H1 (cell line): ENCODE measurements around the gene PNRC2. TPM values are rescaled to one million over a fixed set of nuclear protein-coding genes. Genes with fewer than 3 reads are reported as not detected.

Experiments used
- CHD7 ChIP-seq: fragments of 300-600 bp; sonication (generic); IDR thresholded peaks from 2 replicates; pipeline ENCODE4 v1.7.1; 2012; ENCODE audit warnings: low read length, moderate library complexity, mild to moderate bottlenecking, inconsistent platforms; ENCODE audit not compliant: insufficient replicate concordance
- CREB1 ChIP-seq: IDR thresholded peaks from 2 replicates; pipeline ENCODE4 v1.6.1; 2012; ENCODE audit warnings: inconsistent platforms
- CTBP2 ChIP-seq: IDR thresholded peaks from 2 replicates; pipeline ENCODE4 v1.7.0; 2011; ENCODE audit warnings: borderline replicate concordance, mild to moderate bottlenecking, moderate library complexity, mixed read lengths, low read length; ENCODE audit not compliant: insufficient read depth, insufficient read length
- JUN ChIP-seq: IDR thresholded peaks from 2 replicates; pipeline ENCODE4 v1.6.1; 2011; ENCODE audit warnings: low read depth, mild to moderate bottlenecking, improper control_type of control experiment, low read length
- JUND ChIP-seq: IDR thresholded peaks from 2 replicates; pipeline ENCODE4 v1.6.1; 2011; ENCODE audit warnings: mild to moderate bottlenecking, improper control_type of control experiment, low read length
- PHF8 ChIP-seq: fragments of 200-600 bp; sonication (generic); conservative IDR thresholded peaks from 2 replicates; pipeline ENCODE4 v1.7.1; 2012; ENCODE audit warnings: low read depth, mild to moderate bottlenecking, inconsistent platforms, low read length, moderate library complexity
- RFX5 ChIP-seq: IDR thresholded peaks from 2 replicates; pipeline ENCODE4 v1.6.1; 2011; ENCODE audit warnings: low read depth, low read length, improper control_type of control experiment, borderline replicate concordance
- SUZ12 ChIP-seq: fragments of 200-600 bp; sonication (generic); IDR thresholded peaks from 2 replicates; pipeline ENCODE4 v1.6.1; 2012; ENCODE audit warnings: mild to moderate bottlenecking, inconsistent platforms, low read length, moderate library complexity, mixed read lengths
- TBP ChIP-seq: IDR thresholded peaks from 2 replicates; pipeline ENCODE4 v1.6.1; 2011; ENCODE audit warnings: low read depth, low read length, improper control_type of control experiment
- polyA plus RNA-seq, 7 experiments: library from polyadenylated mRNA; depleted of rRNA in 3 of 7; stranded (reverse) in 5 of 7; unstranded in 2 of 7; fragments of >200 nt in 5 of 7; fragments of 200-250 nt in 2 of 7; gene quantifications; 1 replicate in 5 of 7; 2 replicates in 1 of 7; 4 replicates in 1 of 7; pipeline versions ENCODE4 v1.2.1 to v1.2.3, GENCODE V29; 2011 to 2013; ENCODE audit warnings: missing spikeins in 2 of 7, mixed read lengths in 2 of 7
- total RNA-seq: library from RNA; stranded (reverse); fragmentation: NEBNext Ultra II Directional; extraction: Animal tissue kit (Norgen Biotek cat#: 25700); gene quantifications from 2 replicates; pipeline ENCODE4 v1.2.1, GENCODE V29; 2021

The PNRC2 gene
- total and polyA plus RNA-seq, 2 of the 8 experiments (the other 6 are each of a cell fraction or from before 2014, with no cell fraction given), result 57.5 to 147 TPM

- no peak for TF ChIP-seq CHD7
- no peak for TF ChIP-seq RFX5
- no peak for TF ChIP-seq JUND
- TF ChIP-seq CTBP2, result no peak
- TF ChIP-seq SUZ12, result no peak
- TF ChIP-seq PHF8, result no peak
- no peak for TF ChIP-seq TBP
- TF ChIP-seq JUN, result no peak
- no peak for TF ChIP-seq CREB1
Observed at GRCh38 chr1:23999156-23999671, 39.6 kb downstream of the PNRC2 start (continued).
